Calu3 (cell line): ENCODE results near the gene KRT36. TPM values are rescaled to one million over a fixed set of nuclear protein-coding genes. Genes with fewer than 3 reads are reported as not detected.

Experiments
- BruUV-seq: library from RNA; stranded (reverse); fragments of 400-500 nt; replicated peaks from 2 replicates; lab custom pipeline; 2021; lab: Mats Ljungman, UMichigan
- CTCF ChIA-PET: fragments of 300-600 bp; sonication (Branson Sonifier 250); formaldehyde crosslinking; loops from one replicate; lab custom pipeline; 2022; ENCODE audit warnings: antibody characterized with exemption; lab: Charles Lee
- DNase-seq: peaks from one replicate; pipeline ENCODE4 v3.0.0; 2022
- H3K27ac Mint-ChIP-seq: one replicate; pipeline ENCODE4 v1.8.0; 2022; ENCODE audit warnings: mixed read lengths; ENCODE audit not compliant: unreplicated experiment
- H3K27me3 Mint-ChIP-seq: one replicate; pipeline ENCODE4 v1.8.0; 2022; ENCODE audit warnings: mixed read lengths; ENCODE audit not compliant: unreplicated experiment
- H3K36me3 Mint-ChIP-seq: one replicate; pipeline ENCODE4 v1.8.0; 2022; ENCODE audit warnings: mild to moderate bottlenecking, moderate library complexity, mixed read lengths; ENCODE audit not compliant: insufficient read depth, unreplicated experiment
- H3K4me1 Mint-ChIP-seq: one replicate; pipeline ENCODE4 v1.8.0; 2022; ENCODE audit warnings: mild to moderate bottlenecking, low read depth, mixed read lengths; ENCODE audit not compliant: unreplicated experiment
- H3K4me3 Mint-ChIP-seq: one replicate; pipeline ENCODE4 v1.8.0; 2022; ENCODE audit warnings: mild to moderate bottlenecking, low read depth, moderate library complexity, mixed read lengths; ENCODE audit not compliant: unreplicated experiment
- H3K9me3 Mint-ChIP-seq: one replicate; pipeline ENCODE4 v1.8.0; 2022; ENCODE audit warnings: low read depth, mixed read lengths; ENCODE audit not compliant: unreplicated experiment
- CTCF ChIP-seq: fragments of 200-600 bp; IDR thresholded peaks from one replicate; pipeline ENCODE4 v1.8.0; 2022; ENCODE audit warnings: antibody characterized with exemption; ENCODE audit not compliant: unreplicated experiment
- intact Hi-C: fragments of 100-400 bp; cut with micrococcal nuclease; formaldehyde crosslinking; loops from one replicate; pipeline ENCODE4 v1.10.0; 2022; ENCODE audit not compliant: unreplicated experiment
- total RNA-seq: library from RNA; stranded (reverse); gene quantifications from 2 replicates; pipeline ENCODE4 v1.2.3, GENCODE V29; 2022

Gene KRT36
- total RNA-seq, 1 experiment from 2014 or later = not detected

GRCh38 chr17:41475421-41475820, 14.3 kb downstream of the KRT36 start:
- CTCF ChIA-PET = interaction anchor here (1.6 kb wide), 1 partner anchor 58 kb away, joined by 3 read pairs; no protein-coding TSS in a partner anchor
- Mint-ChIP-seq H3K27ac (no peak overlapping the region), H3K9me3 (no peaks in the 10 kb centered on the region), H3K27me3 (peaks cover 21% of the 10 kb centered on the region), H3K4me3 (no peak overlapping the region), H3K4me1 (no peaks in the 10 kb centered on the region), H3K36me3 (no peaks in the 10 kb centered on the region)
- intact Hi-C loops = no loop called here
- BruUV-seq = no TSS peak
- no peak for DNase-seq
- no peak for TF ChIP-seq CTCF

- CTCF ChIA-PET = interaction anchor here (0.6 kb wide), 1 partner anchor 63 kb away, joined by 3 read pairs; no protein-coding TSS in a partner anchor
- Mint-ChIP-seq H3K4me1 (no peaks in the 10 kb centered on the region), H3K9me3 (no peaks in the 10 kb centered on the region), H3K4me3 (no peak overlapping the region), H3K36me3 (no peaks in the 10 kb centered on the region), H3K27me3 (peaks cover 21% of the 10 kb centered on the region), H3K27ac (no peak overlapping the region)
- no peak for DNase-seq
- no peak for TF ChIP-seq CTCF
- no TSS peak for BruUV-seq
- intact Hi-C loops = no loop called here
Measured at GRCh38 chr17:41474863-41475262, 14.8 kb downstream of the KRT36 start.

GRCh38 chr17:41468346-41468745, 21.4 kb downstream of the KRT36 start:
- DNase-seq = no peak
- no TSS peak for BruUV-seq
- no peak overlapping the region for H3K27ac Mint-ChIP-seq
- peaks cover 3% of the 10 kb centered on the region for H3K9me3 Mint-ChIP-seq
- H3K27me3 Mint-ChIP-seq = peaks cover 18% of the 10 kb centered on the region
- peaks cover 13% of the 10 kb centered on the region for H3K4me1 Mint-ChIP-seq
- intact Hi-C loops = no loop called here
- no peak for TF ChIP-seq CTCF
- CTCF ChIA-PET = no interaction called here
- no peak overlapping the region for H3K4me3 Mint-ChIP-seq
- H3K36me3 Mint-ChIP-seq = peaks cover 5% of the 10 kb centered on the region

- BruUV-seq = no TSS peak
- Mint-ChIP-seq H3K27me3 (peaks cover 10% of the 10 kb centered on the region), H3K9me3 (peaks cover 3% of the 10 kb centered on the region), H3K4me1 (peaks cover 13% of the 10 kb centered on the region), H3K27ac (no peak overlapping the region), H3K4me3 (no peak overlapping the region), H3K36me3 (peaks cover 5% of the 10 kb centered on the region)
- DNase-seq = no peak
- CTCF ChIA-PET = no interaction called here
- TF ChIP-seq CTCF = no peak
- intact Hi-C loops = no loop called here
Measured at GRCh38 chr17:41467561-41467960, 22.1 kb downstream of the KRT36 start.
